ENCODE measurements around the gene DOK5. TPM values are rescaled to one million over a fixed set of nuclear protein-coding genes. Genes with fewer than 3 reads are reported as not detected.

Gene DOK5
- polyA plus RNA-seq, 1 of the 3 experiments (the other 2 are of a cell fraction), result 12.4 TPM

GRCh38 chr20:54512694-54513093 is 37.3 kb downstream of the DOK5 start:
- WGBS (ENCODE audit: low lambda C conversion rate), result 20% methylated on average over 4 of the region's 4 CpGs
- Histone ChIP-seq H4K20me1 (ENCODE audit: insufficient read depth) (no peaks in the 10 kb centered on the region), H3K4me1 (ENCODE audit: control insufficient read depth in 1 of 2, insufficient read depth in 2 of 2, low read depth in 1 of 2, low read length in 1 of 2) (0 out of 4 replicates have a peak, but pooled peaks cover 0 to 4% of the 10 kb centered on the region in 2 experiments), H3K4me2 (no peak overlapping the region), H3K79me2 (ENCODE audit: insufficient read depth) (peaks cover 14% of the 10 kb centered on the region), H3K36me3 (replicated peaks in 1 of 2; ENCODE audit: control insufficient read depth in 1 of 2, insufficient read depth in 2 of 2, low read length in 1 of 2) (no peaks in the 10 kb centered on the region), H3K9ac (no peak overlapping the region), H3K27ac (ENCODE audit: low read depth in 2 of 2, low read length in 1 of 2) (no peak overlapping the region), H3F3A (replicated peaks; ENCODE audit: insufficient read depth) (peaks cover 3% of the 10 kb centered on the region), H2AFZ (ENCODE audit: low read depth) (no peak overlapping the region), H3K4me3 (ENCODE audit: low read depth in 2 of 2, low read length in 1 of 2) (no peak overlapping the region), H3K27me3 (ENCODE audit: insufficient read depth) (no peaks in the 10 kb centered on the region), H3K9me3 (no peaks in the 10 kb centered on the region), H3K9me2 (no peaks in the 10 kb centered on the region)
- ChIA-PET CTCF (no interaction called here), POLR2A (no interaction called here)
- no peak for DNase-seq
- TF ChIP-seq FOSL2 (IDR thresholded peaks at IDR 0.05; ENCODE audit: borderline replicate concordance, low read depth) (no peak), ELF1 (IDR thresholded peaks at IDR 0.05) (no peak), PBX3 (IDR thresholded peaks at IDR 0.05) (no peak), EP300 (IDR thresholded peaks at IDR 0.05; ENCODE audit: borderline replicate concordance in 1 of 2, low read depth in 1 of 2, low read length in 1 of 2) (no peak), FOXM1 (IDR thresholded peaks at IDR 0.05; ENCODE audit: low read depth) (no peak), ZBTB33 (IDR thresholded peaks at IDR 0.05; ENCODE audit: borderline replicate concordance, low read depth) (no peak), EZH2phosphoT487 (IDR thresholded peaks at IDR 0.05; ENCODE audit: borderline replicate concordance, low read depth) (no peak), TEAD4 (IDR thresholded peaks at IDR 0.05; ENCODE audit: borderline replicate concordance, insufficient read depth) (no peak), RCOR1 (IDR thresholded peaks at IDR 0.05; ENCODE audit: low read length) (no peak)

GRCh38 chr20:54514028-54514607 is 38.7 kb downstream of the DOK5 start:
- ChIA-PET POLR2A (no interaction called here), CTCF (no interaction called here)
- DNase-seq, result no peak
- no peaks in the 10 kb centered on the region for H3K27me3 ChIP-seq (ENCODE audit: insufficient read depth)
- no peaks in the 10 kb centered on the region for H3K9me2 ChIP-seq
- H3K9me3 ChIP-seq, result no peaks in the 10 kb centered on the region
- no peak for TF ChIP-seq ZBTB33 (IDR thresholded peaks at IDR 0.05; ENCODE audit: borderline replicate concordance, low read depth)
- TF ChIP-seq MAX (IDR thresholded peaks at IDR 0.05; ENCODE audit: low read depth), result no peak
- no peak for TF ChIP-seq JUND (IDR thresholded peaks at IDR 0.05)
- TF ChIP-seq FOSL2 (IDR thresholded peaks at IDR 0.05; ENCODE audit: borderline replicate concordance, low read depth), result no peak
- no peak for TF ChIP-seq FOXJ3 (CRISPR knock-in tag; IDR thresholded peaks at IDR 0.05)
- no peak overlapping the region for H3K4me3 ChIP-seq (ENCODE audit: low read depth in 2 of 2, low read length in 1 of 2)
- H3K4me2 ChIP-seq, result no peak overlapping the region
- peaks cover 3% of the 10 kb centered on the region for H3F3A ChIP-seq (replicated peaks; ENCODE audit: insufficient read depth)
- no peaks in the 10 kb centered on the region for H3K36me3 ChIP-seq (replicated peaks in 1 of 2; ENCODE audit: control insufficient read depth in 1 of 2, insufficient read depth in 2 of 2, low read length in 1 of 2)
- no peaks in the 10 kb centered on the region for H4K20me1 ChIP-seq (ENCODE audit: insufficient read depth)
- no peak overlapping the region for H2AFZ ChIP-seq (ENCODE audit: low read depth)
- H3K9ac ChIP-seq, result no peak overlapping the region
- H3K4me1 ChIP-seq (ENCODE audit: control insufficient read depth in 1 of 2, insufficient read depth in 2 of 2, low read depth in 1 of 2, low read length in 1 of 2), result 0 out of 4 replicates have a peak, but pooled peaks cover 0 to 4% of the 10 kb centered on the region in 2 experiments
- H3K79me2 ChIP-seq (ENCODE audit: insufficient read depth), result peaks cover 20% of the 10 kb centered on the region
- WGBS (ENCODE audit: low lambda C conversion rate), result 3% methylated on average over 3 of the region's 3 CpGs
- peak overlapping the region in 1 of 2 experiments; percentile 37; a peak in 1 of 4 replicates for H3K27ac ChIP-seq (ENCODE audit: low read depth in 2 of 2, low read length in 1 of 2)
